ENCODE measurements around the gene EIF2S1. TPM values are rescaled to one million over a fixed set of nuclear protein-coding genes. Genes with fewer than 3 reads are reported as not detected.
A peak's percentile ranks its signal among the peaks of the same experiment; 100 is the strongest.

Gene EIF2S1
- total RNA-seq, 2 experiments from 2014 or later, result 93.2 to 103 TPM

DNA sequence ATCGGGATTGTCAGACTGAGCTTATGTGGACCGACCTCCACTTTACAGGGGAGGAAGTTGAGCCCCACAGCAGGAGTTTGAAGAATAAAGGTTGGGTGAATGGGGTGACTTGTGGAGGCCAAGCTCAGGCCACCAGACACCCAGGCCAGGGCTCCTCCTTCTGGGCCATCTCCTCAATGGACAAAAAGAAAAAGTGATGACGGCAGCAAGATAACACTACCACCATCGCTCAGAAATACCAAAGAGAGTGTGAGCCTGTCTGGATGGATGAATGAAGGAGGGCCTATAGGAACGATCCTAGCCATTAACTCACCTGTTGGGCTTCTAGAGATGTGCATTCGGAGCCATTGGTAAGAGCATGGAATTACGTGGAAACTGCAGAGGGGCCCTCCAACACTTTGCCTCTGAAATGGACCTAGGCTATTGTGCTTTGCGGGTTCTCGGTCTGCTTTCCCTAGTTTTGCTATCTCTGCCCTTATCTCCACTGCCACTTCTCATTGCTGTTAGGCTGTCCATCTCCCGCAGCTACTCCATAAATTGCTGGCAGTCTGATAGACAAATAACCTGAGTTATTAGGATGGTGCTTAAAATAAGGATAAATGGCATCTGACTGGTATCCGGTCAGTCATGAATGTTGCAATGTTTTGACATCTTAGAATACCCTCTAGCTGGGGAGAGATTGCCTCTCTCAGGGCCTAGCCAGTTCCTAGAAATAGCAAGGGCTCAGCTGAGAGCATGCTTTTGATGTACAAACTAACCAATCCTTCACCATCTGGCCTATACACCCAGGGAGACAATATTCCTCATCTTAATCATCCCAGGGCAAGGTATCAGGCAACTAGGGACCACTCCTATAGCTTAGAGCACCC is 61.5 kb downstream of the EIF2S1 start:
- no peak for ATAC-seq (ENCODE audit: low read depth)
- no peak overlapping the region for H3K27ac Mint-ChIP-seq
- DNase-seq, result no peak
- H3K36me3 Mint-ChIP-seq, result no peaks in the 10 kb centered on the region
- POLR2A ChIA-PET, result no interaction called here
- H3K4me1 Mint-ChIP-seq, result peaks cover 6% of the 10 kb centered on the region
- peaks cover 35% of the 10 kb centered on the region for H3K27me3 Mint-ChIP-seq
- no peaks in the 10 kb centered on the region for H3K9me3 Mint-ChIP-seq
- no peak overlapping the region for H3K4me3 Mint-ChIP-seq

- DNase-seq (no peak), ATAC-seq (ENCODE audit: low read depth) (no peak)
- H3K27me3 Mint-ChIP-seq, result peaks cover 34% of the 10 kb centered on the region
- no peak overlapping the region for H3K27ac Mint-ChIP-seq
- no peaks in the 10 kb centered on the region for H3K36me3 Mint-ChIP-seq
- peaks cover 11% of the 10 kb centered on the region for H3K4me1 Mint-ChIP-seq
- H3K4me3 Mint-ChIP-seq, result no peak overlapping the region
- H3K9me3 Mint-ChIP-seq, result no peaks in the 10 kb centered on the region
- POLR2A ChIA-PET, result no interaction called here
Observed at GRCh38 chr14:67423424-67423823, 63.3 kb downstream of the EIF2S1 start.

DNA sequence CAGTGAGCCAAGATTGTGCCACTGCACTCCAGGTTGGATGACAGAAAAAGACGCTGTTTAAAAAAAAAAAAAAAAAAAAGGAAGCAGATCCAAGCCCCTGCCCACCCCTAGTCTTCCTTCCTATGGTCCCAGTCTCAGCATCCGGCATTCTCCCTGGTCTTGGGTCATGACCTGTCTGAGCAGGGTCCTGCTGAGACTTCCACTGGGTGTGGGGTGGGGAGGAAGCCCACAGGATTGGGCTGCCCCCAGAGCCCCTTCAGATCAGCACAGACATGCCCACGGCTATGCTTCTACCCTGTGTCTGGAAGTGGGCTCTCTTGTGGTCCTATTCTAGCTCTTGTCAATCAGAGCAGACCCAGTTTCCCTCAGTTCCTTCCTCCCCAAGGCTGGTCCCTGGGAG is 64.4 kb downstream of the EIF2S1 start:
- POLR2A ChIA-PET, result no interaction called here
- H3K9me3 Mint-ChIP-seq, result no peaks in the 10 kb centered on the region
- DNase-seq, result no peak
- no peak overlapping the region for H3K4me3 Mint-ChIP-seq
- ATAC-seq (ENCODE audit: low read depth), result no peak
- H3K4me1 Mint-ChIP-seq, result peaks cover 11% of the 10 kb centered on the region
- H3K27me3 Mint-ChIP-seq, result peaks cover 34% of the 10 kb centered on the region
- no peaks in the 10 kb centered on the region for H3K36me3 Mint-ChIP-seq
- H3K27ac Mint-ChIP-seq, result no peak overlapping the region

GRCh38 chr14:67425608-67426007 is 65.5 kb downstream of the EIF2S1 start:
- DNase-seq, result no peak
- no peaks in the 10 kb centered on the region for H3K9me3 Mint-ChIP-seq
- H3K36me3 Mint-ChIP-seq, result no peaks in the 10 kb centered on the region
- POLR2A ChIA-PET, result interaction anchor here (0.6 kb wide), 1 partner anchor 43 kb away, joined by 3 read pairs; no protein-coding TSS in a partner anchor
- no peak overlapping the region for H3K27ac Mint-ChIP-seq
- H3K27me3 Mint-ChIP-seq, result peaks cover 33% of the 10 kb centered on the region
- no peak overlapping the region for H3K4me3 Mint-ChIP-seq
- no peak for ATAC-seq (ENCODE audit: low read depth)
- H3K4me1 Mint-ChIP-seq, result peaks cover 11% of the 10 kb centered on the region

- POLR2A ChIA-PET, result interaction anchor here (0.6 to 0.9 kb wide), 3 partner anchors 19 to 62 kb away, joined by 3 to 7 read pairs (median 3); partner anchors contain the start of gene TMEM229B
- Mint-ChIP-seq H3K27ac (no peak overlapping the region), H3K4me1 (peaks cover 11% of the 10 kb centered on the region), H3K4me3 (no peak overlapping the region), H3K27me3 (peaks cover 29% of the 10 kb centered on the region), H3K9me3 (no peaks in the 10 kb centered on the region), H3K36me3 (no peaks in the 10 kb centered on the region)
- no peak for DNase-seq
- ATAC-seq (ENCODE audit: low read depth), result no peak
Observed at GRCh38 chr14:67426161-67426560, 66.0 kb downstream of the EIF2S1 start.

DNA sequence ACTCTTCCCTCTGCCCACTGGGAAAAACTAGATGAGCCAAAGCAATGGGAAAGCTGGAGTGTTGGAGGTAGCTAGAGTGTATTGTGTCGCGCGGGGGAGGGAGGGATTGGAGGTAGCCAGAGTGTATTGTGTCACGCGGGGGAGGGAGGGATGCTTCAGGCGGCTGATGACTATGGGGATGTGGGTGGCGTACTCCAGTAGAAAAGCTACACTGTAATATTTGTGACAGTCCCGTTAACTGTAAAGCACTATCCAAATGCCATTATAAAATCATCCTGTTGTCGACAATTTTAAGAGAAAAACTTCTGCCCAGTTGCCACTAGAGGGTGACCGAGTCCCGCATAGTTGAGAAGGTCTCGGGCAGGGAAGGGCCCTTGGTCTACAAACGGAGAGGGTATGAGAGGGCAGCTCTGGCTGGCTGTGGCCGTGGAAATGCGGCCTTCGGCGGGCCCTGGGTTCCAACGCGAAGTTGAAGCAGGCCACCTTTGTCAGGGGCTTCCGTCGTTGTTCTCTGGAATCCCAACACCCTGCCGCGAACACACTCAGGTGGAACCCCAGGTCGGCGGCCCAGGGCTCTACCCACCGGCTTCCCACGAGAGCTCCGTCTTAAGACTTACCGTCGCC is 67.0 kb downstream of the EIF2S1 start:
- no peak overlapping the region for H3K27ac Mint-ChIP-seq
- H3K9me3 Mint-ChIP-seq, result no peaks in the 10 kb centered on the region
- H3K36me3 Mint-ChIP-seq, result no peaks in the 10 kb centered on the region
- peaks cover 11% of the 10 kb centered on the region for H3K4me1 Mint-ChIP-seq
- POLR2A ChIA-PET, result interaction anchor here (0.6 to 1.6 kb wide), 4 partner anchors 19 to 173 kb away, joined by 3 to 7 read pairs (median 4); partner anchors contain the start of genes PIGH and TMEM229B
- H3K27me3 Mint-ChIP-seq, result peaks cover 29% of the 10 kb centered on the region
- DNase-seq, result peak; percentile 75
- H3K4me3 Mint-ChIP-seq, result no peak overlapping the region
- peak; percentile 82 for ATAC-seq (ENCODE audit: low read depth)

DNA sequence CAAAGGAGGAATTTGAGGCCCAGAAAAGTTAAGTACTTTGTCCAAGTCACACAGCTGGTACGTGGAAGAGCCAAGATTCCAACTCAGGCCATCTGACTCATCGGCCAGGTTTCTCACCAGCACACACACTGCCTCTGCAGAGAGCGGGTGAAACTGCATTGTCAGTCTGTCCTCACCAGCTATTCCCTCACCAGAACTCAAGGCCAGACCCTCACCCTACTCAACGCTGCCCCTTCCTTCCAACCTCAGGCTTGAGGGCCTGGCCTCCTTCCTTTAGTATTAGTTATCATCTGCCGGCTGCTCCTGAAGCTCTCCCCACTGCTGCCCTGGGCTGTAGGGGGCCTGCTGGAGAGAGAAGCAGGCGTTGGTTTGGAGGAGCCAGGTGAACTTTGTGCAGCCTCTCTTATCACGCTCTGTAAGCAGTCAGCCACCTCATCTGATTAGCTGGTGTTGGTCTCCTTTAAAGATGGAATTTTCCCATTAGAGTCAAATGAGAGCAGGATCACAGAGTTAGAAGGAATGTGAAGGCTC is 68.4 kb downstream of the EIF2S1 start:
- ATAC-seq (ENCODE audit: low read depth) (no peak), DNase-seq (no peak)
- Mint-ChIP-seq H3K4me3 (no peak overlapping the region), H3K27ac (no peak overlapping the region), H3K36me3 (no peaks in the 10 kb centered on the region), H3K9me3 (no peaks in the 10 kb centered on the region), H3K4me1 (peaks cover 7% of the 10 kb centered on the region), H3K27me3 (peaks cover 29% of the 10 kb centered on the region)
- POLR2A ChIA-PET, result interaction anchor here (0.7 to 1.6 kb wide), 2 partner anchors 87 to 171 kb away, joined by 3 to 5 read pairs; partner anchors contain the start of gene PIGH

DNA sequence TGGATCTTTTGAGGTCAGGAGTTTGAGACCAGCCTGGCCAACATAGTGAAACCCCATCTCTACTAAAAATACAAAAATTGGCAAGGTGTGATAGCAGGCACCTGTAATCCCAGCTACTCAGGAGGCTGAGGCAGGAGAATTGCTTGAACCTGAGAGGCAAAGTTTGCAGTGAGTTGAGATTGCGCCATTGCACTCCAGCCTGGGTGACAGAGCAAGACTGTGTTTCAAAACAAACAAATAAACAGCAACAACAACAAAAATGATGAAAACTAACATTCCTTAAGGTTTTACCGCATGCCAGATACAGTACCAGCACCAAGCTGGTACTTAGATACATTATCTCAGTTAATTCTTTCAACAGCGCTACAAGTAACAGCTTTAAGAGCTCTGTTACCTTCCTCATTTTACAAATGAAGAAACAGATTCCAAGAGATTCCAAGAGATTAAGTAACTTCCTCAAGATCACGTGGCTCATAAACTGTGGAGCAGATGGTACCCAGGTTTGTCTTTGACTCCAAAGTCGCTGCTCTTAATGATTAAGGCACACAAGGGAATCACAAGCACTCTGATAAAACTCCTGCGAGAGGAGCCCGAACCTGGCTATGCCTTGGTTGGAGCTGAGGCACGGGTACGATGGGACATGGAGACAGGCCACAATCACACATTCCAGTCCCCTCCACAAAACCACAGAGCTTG is 69.5 kb downstream of the EIF2S1 start:
- DNase-seq, result no peak
- Mint-ChIP-seq H3K36me3 (no peaks in the 10 kb centered on the region), H3K4me3 (no peak overlapping the region), H3K27ac (no peak overlapping the region), H3K9me3 (no peaks in the 10 kb centered on the region), H3K4me1 (peaks cover 5% of the 10 kb centered on the region), H3K27me3 (peaks cover 28% of the 10 kb centered on the region)
- POLR2A ChIA-PET, result no interaction called here
- ATAC-seq (ENCODE audit: low read depth), result no peak

DNA sequence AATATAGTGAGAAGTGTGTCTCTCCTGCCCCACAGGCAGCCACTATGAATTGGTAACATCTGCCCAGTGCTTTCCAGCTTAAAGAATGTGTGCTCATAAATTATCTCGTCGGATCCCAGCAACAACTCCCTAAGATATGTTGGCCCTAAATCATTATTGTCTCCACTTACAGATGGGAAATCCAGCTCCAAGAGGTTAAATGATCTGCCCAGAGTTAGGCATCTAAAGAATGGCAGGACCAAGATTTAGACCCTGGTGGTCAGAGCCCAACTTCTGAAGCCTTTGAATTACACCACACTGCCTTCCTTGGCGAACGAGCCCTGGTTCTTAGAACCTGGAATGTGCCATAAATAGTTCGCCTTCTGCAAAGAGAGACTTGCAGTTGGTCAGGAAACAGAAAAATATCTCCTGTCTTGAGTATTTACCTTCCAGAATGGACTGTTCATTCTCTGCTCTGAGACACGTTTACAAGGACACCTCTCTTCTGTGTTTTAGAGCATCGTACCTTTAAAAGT is 72.0 kb downstream of the EIF2S1 start:
- ATAC-seq (ENCODE audit: low read depth) (no peak), DNase-seq (no peak)
- Mint-ChIP-seq H3K4me3 (no peak overlapping the region), H3K9me3 (no peaks in the 10 kb centered on the region), H3K4me1 (peaks cover 1% of the 10 kb centered on the region), H3K27ac (no peak overlapping the region), H3K27me3 (peaks cover 15% of the 10 kb centered on the region), H3K36me3 (no peaks in the 10 kb centered on the region)
- POLR2A ChIA-PET, result no interaction called here

GRCh38 chr14:67435603-67436002 is 75.5 kb downstream of the EIF2S1 start:
- POLR2A ChIA-PET, result no interaction called here
- Mint-ChIP-seq H3K4me1 (no peaks in the 10 kb centered on the region), H3K36me3 (no peaks in the 10 kb centered on the region), H3K9me3 (no peaks in the 10 kb centered on the region), H3K27me3 (peaks cover 23% of the 10 kb centered on the region), H3K27ac (no peak overlapping the region), H3K4me3 (no peak overlapping the region)
- no peak for DNase-seq
- no peak for ATAC-seq (ENCODE audit: low read depth)

Other genes starting within 250 kb of the EIF2S1 start
- not detected for gene GARIN2, start 170.9 kb upstream of the EIF2S1 start, total RNA-seq
- gene PALS1, start 118.9 kb upstream of the EIF2S1 start, total RNA-seq, result 10 to 100 TPM in 1 of 2 experiments, 1 to 10 TPM in 1; 9.5 to 10.2 TPM
- 10 to 100 TPM; 38.7 to 41.9 TPM for gene ATP6V1D, start 524 bp upstream of the EIF2S1 start, total RNA-seq
- gene PLEK2, start 51.8 kb downstream of the EIF2S1 start, total RNA-seq, result under 1 TPM; 0.85 to 0.97 TPM
- 10 to 100 TPM; 20.0 to 20.9 TPM for gene TMEM229B, start 128.4 kb downstream of the EIF2S1 start, total RNA-seq
- gene PLEKHH1, start 173.0 kb downstream of the EIF2S1 start, total RNA-seq, result 1 to 10 TPM in 1 of 2 experiments, under 1 TPM in 1; 0.68 to 1.0 TPM
- gene PIGH, start 239.9 kb downstream of the EIF2S1 start, total RNA-seq, result 10 to 100 TPM; 22.9 to 24.9 TPM